ENCODE data around the gene HMOX1.
"Not testable (repeated sequence)": the region's sequence is repeated elsewhere in the genome, so short reads cannot be mapped to it uniquely, and the experiment has no call there.

Gene HMOX1

GRCh38 chr22:35434061-35434710, 53.3 kb downstream of the HMOX1 start:
- TF ChIP-seq CTCF (IDR thresholded peaks at IDR 0.05; ENCODE audit: insufficient read depth, missing control alignments) = no peak
- FAIRE-seq (no peak), DNase-seq (ENCODE audit: insufficient read length, low spot score) (no peak)

- TF ChIP-seq CTCF (IDR thresholded peaks at IDR 0.05; ENCODE audit: insufficient read depth, missing control alignments) = no peak
- DNase-seq (ENCODE audit: insufficient read length, low spot score) (no peak), FAIRE-seq (no peak)
These were observed 54.4 kb downstream of the HMOX1 start for GRCh38 chr22:35435201-35435740.

GRCh38 chr22:35436421-35436820, 55.5 kb downstream of the HMOX1 start:
- no peak for DNase-seq (ENCODE audit: insufficient read length, low spot score)
- no peak for FAIRE-seq

GRCh38 chr22:35437049-35437448, 56.2 kb downstream of the HMOX1 start:
- no peak for TF ChIP-seq CTCF (IDR thresholded peaks at IDR 0.05; ENCODE audit: insufficient read depth, missing control alignments)
- no peak for DNase-seq (ENCODE audit: insufficient read length, low spot score)
- no peak for FAIRE-seq

More at GRCh38 chr22:35436421-35436820, 55.5 kb downstream of the HMOX1 start:
- no peak for TF ChIP-seq CTCF (IDR thresholded peaks at IDR 0.05; ENCODE audit: insufficient read depth, missing control alignments)

- FAIRE-seq; DNase-seq (ENCODE audit: insufficient read length, low spot score): not testable (repeated sequence)
These were observed 57.9 kb downstream of the HMOX1 start for GRCh38 chr22:35438673-35439364.

GRCh38 chr22:35439365-35439717, 58.4 kb downstream of the HMOX1 start:
- TF ChIP-seq CTCF (IDR thresholded peaks at IDR 0.05; ENCODE audit: insufficient read depth, missing control alignments) = no peak
- FAIRE-seq = no peak
- DNase-seq (ENCODE audit: insufficient read length, low spot score) = no peak

- no peak for FAIRE-seq
- DNase-seq (ENCODE audit: insufficient read length, low spot score) = no peak
These were observed 59.2 kb downstream of the HMOX1 start for GRCh38 chr22:35440129-35440528.

More at GRCh38 chr22:35440129-35440528, 59.2 kb downstream of the HMOX1 start:
- TF ChIP-seq CTCF (IDR thresholded peaks at IDR 0.05; ENCODE audit: insufficient read depth, missing control alignments) = no peak

All from D721Med (cell line).